GM18951 (cell line): Measurements from ENCODE around the gene TVP23C.

ENCODE experiments used
- POLR2A ChIP-seq: IDR thresholded peaks from 4 replicates; pipeline ENCODE4 v1.6.1; 2011; ENCODE audit warnings: mild to moderate bottlenecking; ENCODE audit not compliant: insufficient read length, insufficient read depth; ENCODE audit errors: extremely low read depth
- in situ Hi-C: fragments of 300-500 bp; cut with MboI; formaldehyde crosslinking; loops from one replicate; pipeline ENCODE4 v1.12.0; 2022; ENCODE audit warnings: low sequenced_read_pairs, mixed read lengths, inconsistent platforms; ENCODE audit not compliant: unreplicated experiment

TVP23C gene

DNA sequence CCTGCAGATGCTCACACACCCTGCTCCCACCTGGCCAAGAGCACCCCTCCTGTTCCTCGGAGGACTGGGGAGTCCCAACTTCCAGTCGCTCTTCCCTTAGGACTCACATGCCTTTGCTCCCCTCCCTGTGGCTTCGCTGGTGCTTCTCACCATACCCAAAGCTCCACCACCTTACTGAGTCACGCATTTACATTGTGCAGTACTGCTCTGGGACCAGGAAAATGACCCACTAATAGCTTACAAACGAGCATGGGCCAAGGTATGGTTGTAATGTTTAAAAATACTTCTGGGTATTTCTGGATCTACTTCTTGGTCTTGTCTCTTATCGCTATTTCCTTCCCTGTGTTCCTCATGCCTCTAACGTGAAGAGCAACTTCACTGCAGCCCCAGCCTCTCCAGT, 54.8 kb downstream of the TVP23C start:
- in situ Hi-C loops = loop anchor here (10.0 kb wide), 1 partner anchor 244 kb away; the partner anchor contains the start of gene PMP22
- no peak for TF ChIP-seq POLR2A

GRCh38 chr17:15507896-15508295, 55.4 kb downstream of the TVP23C start:
- in situ Hi-C loops = loop anchor here (10.0 kb wide), 1 partner anchor 243 kb away; the partner anchor contains the start of gene PMP22

GRCh38 chr17:15507001-15507400, 56.3 kb downstream of the TVP23C start:
- TF ChIP-seq POLR2A = no peak
- in situ Hi-C loops = loop anchor here (10.0 kb wide), 1 partner anchor 242 kb away; the partner anchor contains the start of gene PMP22

More at GRCh38 chr17:15507896-15508295, 55.4 kb downstream of the TVP23C start:
- TF ChIP-seq POLR2A = no peak

GRCh38 chr17:15505708-15506107, 57.6 kb downstream of the TVP23C start:
- in situ Hi-C loops = loop anchor here (10.0 kb wide), 1 partner anchor 241 kb away; the partner anchor contains the start of gene PMP22

DNA sequence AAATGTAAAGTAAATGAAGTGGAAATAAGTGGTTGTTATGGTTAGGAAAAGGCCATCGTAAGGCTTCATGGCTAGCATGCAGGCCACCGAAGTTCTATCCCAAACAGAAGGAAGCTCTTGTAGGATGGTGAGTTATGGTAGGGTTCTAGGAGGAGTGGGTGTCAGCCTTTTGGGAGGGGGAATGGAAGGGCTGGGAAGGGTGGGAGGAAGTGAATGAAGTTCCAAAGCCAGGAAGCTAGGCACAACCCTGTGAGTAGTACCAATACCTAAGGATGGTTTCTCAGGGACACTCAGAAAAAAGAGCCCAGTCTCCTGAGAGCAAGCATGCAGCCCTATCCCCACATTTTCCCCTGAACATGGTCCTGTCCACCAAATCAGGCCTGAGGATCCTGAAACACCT, 59.6 kb downstream of the TVP23C start:
- no peak for TF ChIP-seq POLR2A
- in situ Hi-C loops = loop anchor here (10.0 kb wide), 1 partner anchor 239 kb away; the partner anchor contains the start of gene PMP22

DNA sequence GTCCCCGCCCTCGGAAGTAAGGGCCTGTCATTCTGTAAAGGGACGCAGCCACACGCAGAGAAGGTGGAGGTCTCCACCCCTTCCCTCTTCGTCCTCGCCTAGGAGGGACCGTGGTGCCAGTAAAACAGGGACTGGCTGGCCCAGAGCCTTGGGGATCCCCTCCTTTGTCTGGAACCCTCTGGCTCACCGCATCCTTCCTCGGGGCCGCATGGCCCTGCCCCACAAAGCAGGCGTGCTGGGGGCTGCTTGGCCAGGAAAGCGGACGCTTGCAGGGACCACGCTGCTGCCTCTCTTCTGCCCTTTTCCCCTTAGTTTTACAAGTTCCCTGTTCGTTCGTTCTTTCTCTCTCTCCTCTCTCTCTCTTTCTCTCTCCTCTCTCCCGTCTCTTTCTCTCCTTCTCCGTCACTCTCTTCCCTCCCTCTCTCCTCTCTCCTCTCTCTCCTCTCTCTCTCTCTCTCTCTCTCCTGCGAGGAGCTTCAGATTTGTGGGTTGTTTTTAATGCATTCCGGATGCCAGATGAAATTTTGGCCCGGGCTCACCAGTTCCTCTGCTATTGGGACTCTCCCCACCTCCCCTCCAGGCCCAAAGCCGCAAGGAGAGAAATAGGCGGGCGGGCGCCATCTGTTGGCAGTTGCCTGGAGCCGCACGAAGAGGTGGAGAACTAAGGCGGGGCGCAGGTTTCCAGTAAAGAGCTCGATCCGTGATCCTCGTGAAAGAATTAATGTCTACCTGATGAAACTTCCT, 60.7 kb downstream of the TVP23C start:
- TF ChIP-seq POLR2A = no peak
- in situ Hi-C loops = loop anchor here (10.0 kb wide), 1 partner anchor 238 kb away; the partner anchor contains the start of gene PMP22

DNA sequence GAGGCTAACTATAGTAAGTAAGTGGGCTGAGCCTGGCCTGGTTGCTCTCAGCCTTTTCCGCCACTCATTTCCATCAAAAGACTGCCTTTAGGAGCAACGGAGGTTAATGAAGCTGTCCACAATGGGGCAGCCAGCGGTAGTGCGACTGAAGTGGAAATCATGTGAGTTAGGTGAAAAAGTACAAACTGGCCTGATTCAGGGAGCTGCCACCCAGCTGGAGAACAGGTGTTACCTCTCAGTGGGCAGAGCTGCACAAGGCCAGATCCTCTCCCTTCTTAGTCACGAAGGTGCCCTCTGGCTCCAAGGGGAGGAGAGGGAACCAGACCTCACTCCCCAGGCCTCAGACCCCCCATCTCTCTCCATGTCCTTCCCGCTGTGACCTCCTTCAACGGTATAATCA, 61.5 kb downstream of the TVP23C start:
- in situ Hi-C loops = loop anchor here (10.0 kb wide), 1 partner anchor 237 kb away; the partner anchor contains the start of gene PMP22
- TF ChIP-seq POLR2A = no peak

DNA sequence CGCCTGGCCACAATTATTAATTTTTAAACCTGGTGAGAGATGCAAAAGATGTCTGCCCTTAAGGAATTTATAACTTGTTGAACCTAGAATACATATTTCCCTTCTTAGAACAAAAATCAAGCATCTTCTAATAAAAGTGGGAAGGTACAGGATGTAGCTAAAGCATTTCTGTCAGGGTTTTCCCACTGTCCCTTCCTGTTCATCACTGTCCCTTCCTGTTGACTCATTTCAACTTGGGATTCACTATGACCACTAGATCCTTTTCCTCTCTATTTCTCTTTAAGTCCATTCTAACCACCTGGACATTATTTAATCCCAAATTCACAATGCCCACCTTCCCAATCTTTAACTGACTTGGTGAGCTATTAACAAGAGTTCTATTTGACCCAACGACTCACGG, 62.0 kb downstream of the TVP23C start:
- no peak for TF ChIP-seq POLR2A
- in situ Hi-C loops = loop anchor here (10.0 kb wide), 1 partner anchor 236 kb away; the partner anchor contains the start of gene PMP22

- no peak for TF ChIP-seq POLR2A
- in situ Hi-C loops = no loop called here
Measured at GRCh38 chr17:15498107-15498506, 65.2 kb downstream of the TVP23C start.

GRCh38 chr17:15496735-15497670, 66.3 kb downstream of the TVP23C start:
- in situ Hi-C loops = no loop called here
- TF ChIP-seq POLR2A = no peak

DNA sequence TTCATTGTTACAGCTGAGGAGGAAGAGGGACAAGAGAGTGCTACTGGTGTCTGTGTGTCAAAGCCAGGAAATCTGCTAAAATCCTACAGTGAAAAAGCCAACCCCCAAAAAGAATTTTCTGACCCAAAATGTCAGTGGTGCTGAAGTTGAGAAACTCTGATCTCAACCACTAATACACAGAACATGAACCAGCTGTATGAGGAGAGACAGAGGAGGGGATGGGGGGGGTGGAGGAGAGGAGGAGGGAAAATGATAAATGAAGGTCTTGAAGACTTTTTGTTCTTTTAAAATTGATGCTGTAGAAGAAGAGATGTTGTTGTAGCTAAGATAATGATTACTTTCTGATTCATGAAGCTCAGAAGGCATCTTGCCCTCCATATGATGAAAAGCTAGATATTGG, 68.5 kb downstream of the TVP23C start:
- in situ Hi-C loops = no loop called here
- no peak for TF ChIP-seq POLR2A

DNA sequence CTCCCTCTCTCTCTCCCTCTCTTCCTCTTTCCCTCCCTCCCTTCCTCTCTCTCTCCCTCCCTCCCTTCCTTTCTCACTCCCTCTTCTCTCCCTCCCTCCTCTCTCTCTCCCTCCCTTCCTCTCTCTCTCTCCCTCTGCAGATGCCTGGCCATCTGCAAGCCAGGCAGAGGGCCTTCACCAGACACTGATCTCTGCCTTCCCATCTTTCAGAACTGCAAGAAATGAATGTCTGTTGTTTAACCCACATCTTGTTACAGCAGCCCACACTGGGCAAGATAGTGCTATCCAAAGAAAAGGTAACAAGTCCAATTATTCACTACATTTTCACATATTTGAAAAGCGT, 69.6 kb downstream of the TVP23C start:
- TF ChIP-seq POLR2A = no peak
- in situ Hi-C loops = no loop called here
